GM12892 (cell line): ENCODE results near the gene SDK2.

ENCODE experiments used
- POLR2A ChIP-seq: IDR thresholded peaks from 2 replicates; pipeline ENCODE4 v1.6.1; 2011; ENCODE audit warnings: low read depth, low read length, control low read depth
- POLR2AphosphoS5 ChIP-seq: IDR thresholded peaks from 2 replicates; pipeline ENCODE4 v1.6.1; 2011; ENCODE audit warnings: low read depth, low read length, control low read depth
- TAF1 ChIP-seq: IDR thresholded peaks from 2 replicates; pipeline ENCODE4 v1.6.1; 2011; ENCODE audit warnings: low read depth, mild to moderate bottlenecking, control low read depth, low read length, borderline replicate concordance

- TF ChIP-seq POLR2A (no peak), POLR2AphosphoS5 (no peak), TAF1 (no peak)
Measured at GRCh38 chr17:73686126-73686525, 41.9 kb upstream of the SDK2 start.
